Naive B cell (primary cell): ENCODE results near the gene PIKFYVE. TPM values are rescaled to one million over a fixed set of nuclear protein-coding genes. Genes with fewer than 3 reads are reported as not detected.
A peak's percentile ranks its signal among the peaks of the same experiment; 100 is the strongest.
"Not testable (repeated sequence)": the region's sequence is repeated elsewhere in the genome, so short reads cannot be mapped to it uniquely, and the experiment has no call there.

Source experiments
- ATAC-seq, 2 donors: fragments of 150-1000 bp; cut with Tn5 transposase; 2 replicates each; pipeline ENCODE4 v1.10.0; 2021; ENCODE audit warnings: low read depth in 2 of 2, mild to moderate bottlenecking in 2 of 2, moderate library complexity in 2 of 2
- DNase-seq: peaks from one replicate; pipeline ENCODE4 v3.0.0; 2022
- H3K27ac Mint-ChIP-seq, 6 donors: one replicate each; pipeline ENCODE4 v1.8.0; 2020 to 2022; ENCODE audit warnings: mild to moderate bottlenecking in 6 of 6, mixed read lengths in 6 of 6, moderate library complexity in 5 of 6, inconsistent platforms in 2 of 6
- H3K27me3 Mint-ChIP-seq, 3 donors: one replicate each; pipeline ENCODE4 v1.8.0; 2021 to 2022; ENCODE audit warnings: mixed read lengths in 3 of 3, mild to moderate bottlenecking in 1 of 3
- H3K36me3 Mint-ChIP-seq, 2 donors: one replicate each; pipeline ENCODE4 v1.8.0; 2020 to 2022; ENCODE audit warnings: mixed read lengths in 2 of 2, inconsistent platforms in 1 of 2, mild to moderate bottlenecking in 1 of 2
- H3K4me1 Mint-ChIP-seq, 3 donors: one replicate each; pipeline ENCODE4 v1.8.0; 2020 to 2022; ENCODE audit warnings: mixed read lengths in 3 of 3, inconsistent platforms in 1 of 3, mild to moderate bottlenecking in 1 of 3, moderate library complexity in 1 of 3
- H3K4me3 Mint-ChIP-seq, 8 donors: one replicate each; pipeline ENCODE4 v1.8.0; 2020 to 2022; ENCODE audit warnings: mild to moderate bottlenecking in 8 of 8, mixed read lengths in 8 of 8, moderate library complexity in 8 of 8, inconsistent platforms in 2 of 8
- H3K9me3 Mint-ChIP-seq, 7 donors: one replicate each; pipeline ENCODE4 v1.8.0; 2020 to 2022; ENCODE audit warnings: mixed read lengths in 7 of 7, mild to moderate bottlenecking in 5 of 7, inconsistent platforms in 2 of 7, moderate library complexity in 1 of 7
- polyA plus RNA-seq, 6 donors: library from polyadenylated mRNA; unstranded; fragments of 300-500 nt; fragmentation: Illumina TruSeq; gene quantifications; one replicate each; pipeline ENCODE4 v1.2.3, GENCODE V29; 2021; ENCODE audit warnings: low read depth in 6 of 6

The PIKFYVE gene
- 10 to 100 TPM in 5 of 6 donors, 1 to 10 TPM in 1; 3.6 to 16.8 (median 13.9) TPM for polyA plus RNA-seq

DNA sequence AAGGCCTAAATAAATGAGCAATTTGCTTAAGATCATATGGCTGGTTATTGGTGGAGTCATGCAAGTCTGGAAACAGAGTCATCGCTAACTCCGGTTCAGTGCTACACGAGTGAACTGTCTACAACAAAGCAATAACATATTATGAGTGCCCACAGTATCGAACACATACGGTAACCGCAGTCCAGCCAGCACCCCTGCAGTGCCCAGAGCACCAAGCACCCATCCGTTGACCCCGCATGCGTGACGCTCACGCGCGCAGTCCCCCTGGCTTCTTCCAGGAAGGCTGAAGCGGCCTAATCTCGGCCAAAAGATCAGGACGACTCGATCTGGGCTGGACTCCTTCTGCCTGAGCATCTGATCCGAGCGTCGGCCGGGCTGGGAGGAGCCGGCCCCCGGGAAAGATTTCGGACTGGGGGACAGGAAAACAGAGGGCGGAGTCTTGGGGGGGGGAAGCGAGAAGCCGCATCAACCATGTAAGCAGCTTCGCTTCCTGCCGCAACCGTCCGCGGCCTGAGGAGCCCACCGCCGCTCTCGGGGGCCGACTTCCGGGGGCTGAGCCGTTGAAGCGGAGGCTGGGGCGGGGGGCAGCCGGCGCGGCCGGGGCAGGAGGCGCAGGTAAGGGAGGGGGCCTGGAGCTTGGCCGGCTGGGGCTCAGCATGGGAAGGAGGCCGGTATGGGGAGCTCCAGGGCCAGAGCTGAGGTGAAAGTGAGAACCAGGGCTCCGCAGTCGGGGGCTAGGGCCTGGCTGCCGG is at the start of gene PIKFYVE:
PIKFYVE (plus strand) TSS at position 455 of the 752 bp plus-strand sequence. CDS start 5,265 bp downstream, outside the sequence.
- Mint-ChIP-seq H3K4me3 (peak within 1 kb of the TSS; percentile 92 to 99 (median 98)), H3K27me3 (no peaks in the 10 kb centered on the region), H3K9me3 (no peaks in the 10 kb centered on the region), H3K27ac (peak within 1 kb of the TSS; percentile 95 to 99 (median 99)), H3K36me3 (peaks cover 0 to under 1% of the 10 kb centered on the region in 2 donors), H3K4me1 (peaks cover 42 to 55% (median 52%) of the 10 kb centered on the region in 3 donors)
- ATAC-seq, result peak; percentile 82 to 84
- peak; percentile 94 for DNase-seq

DNA sequence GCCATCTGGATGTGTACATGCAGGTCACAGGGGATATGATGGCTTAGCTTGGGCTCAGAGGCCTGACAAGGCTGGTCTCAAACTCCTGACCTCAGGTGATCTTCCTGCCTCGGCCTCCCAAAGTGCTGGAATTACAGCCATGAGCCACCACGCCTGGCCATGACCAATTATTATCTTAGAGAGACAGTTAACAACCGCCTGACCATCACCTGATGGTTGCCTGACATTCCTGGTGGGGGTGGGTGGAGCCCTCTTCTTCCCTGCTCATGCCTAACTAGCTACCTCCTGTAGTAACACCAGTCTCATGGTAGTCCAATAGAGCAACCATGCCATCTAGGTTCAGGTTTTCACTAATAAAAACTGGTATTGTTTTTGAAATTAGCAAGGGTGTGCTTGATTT is 44.2 kb upstream of the PIKFYVE start:
- peaks cover 4 to 12% (median 8%) of the 10 kb centered on the region in 7 donors for H3K9me3 Mint-ChIP-seq

GRCh38 chr2:208222351-208222750 is 43.7 kb upstream of the PIKFYVE start:
- ATAC-seq, result no peak
- Mint-ChIP-seq H3K27ac (no peak overlapping the region), H3K36me3 (no peaks in the 10 kb centered on the region), H3K27me3 (peaks cover 0 to 10% (median 0%) of the 10 kb centered on the region in 3 donors), H3K4me1 (no peaks in the 10 kb centered on the region), H3K9me3 (peaks cover 4 to 12% (median 8%) of the 10 kb centered on the region in 7 donors), H3K4me3 (no peak overlapping the region)
- no peak for DNase-seq

More for the DNA sequence above, 44.2 kb upstream of the PIKFYVE start:
- not testable (repeated sequence) for H3K4me3 Mint-ChIP-seq, H3K4me1 Mint-ChIP-seq, ATAC-seq, H3K36me3 Mint-ChIP-seq, DNase-seq, H3K27ac Mint-ChIP-seq, H3K27me3 Mint-ChIP-seq

GRCh38 chr2:208224802-208225201 is 41.3 kb upstream of the PIKFYVE start:
- H3K4me3 Mint-ChIP-seq, result no peak overlapping the region
- H3K27ac Mint-ChIP-seq, result no peak overlapping the region
- H3K36me3 Mint-ChIP-seq, result no peaks in the 10 kb centered on the region
- no peak for DNase-seq
- no peak for ATAC-seq
- no peaks in the 10 kb centered on the region for H3K4me1 Mint-ChIP-seq
- peaks cover 0 to 5% (median 0%) of the 10 kb centered on the region in 3 donors for H3K27me3 Mint-ChIP-seq
- H3K9me3 Mint-ChIP-seq, result peaks cover 3 to 13% (median 8%) of the 10 kb centered on the region in 7 donors

DNA sequence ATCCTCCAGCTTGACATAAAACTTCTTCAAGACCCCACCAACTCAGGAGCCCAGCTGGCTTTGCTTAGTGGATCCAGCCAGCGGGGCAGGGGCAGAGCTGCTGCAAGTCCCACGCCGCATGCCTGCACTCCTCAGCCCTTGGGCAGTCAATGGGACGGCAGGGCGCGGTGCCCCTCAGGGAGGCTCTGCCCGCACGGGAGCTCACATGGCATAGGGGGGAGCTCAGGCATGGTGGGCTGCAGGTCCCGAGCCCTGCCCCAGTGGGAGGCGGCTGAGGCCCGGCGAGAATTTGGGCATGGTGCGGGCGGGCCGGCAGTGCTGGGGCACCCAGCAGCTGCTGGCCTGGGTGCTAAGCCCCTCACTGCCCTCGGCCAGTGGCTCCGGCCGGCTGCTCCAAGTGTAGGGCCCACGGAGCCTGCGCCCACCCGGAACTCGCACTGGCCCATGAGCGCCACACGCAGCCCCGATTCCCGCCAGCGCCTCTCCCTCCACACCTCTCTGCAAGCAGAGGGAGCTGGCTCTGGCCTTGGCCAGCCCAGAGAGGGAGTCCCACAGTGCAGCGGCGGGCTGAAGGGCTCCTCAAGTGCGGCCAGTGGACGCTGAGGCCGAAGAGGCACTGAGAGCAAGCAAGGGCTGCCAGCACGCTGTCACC is 38.3 kb upstream of the PIKFYVE start:
- no peak for DNase-seq

DNA sequence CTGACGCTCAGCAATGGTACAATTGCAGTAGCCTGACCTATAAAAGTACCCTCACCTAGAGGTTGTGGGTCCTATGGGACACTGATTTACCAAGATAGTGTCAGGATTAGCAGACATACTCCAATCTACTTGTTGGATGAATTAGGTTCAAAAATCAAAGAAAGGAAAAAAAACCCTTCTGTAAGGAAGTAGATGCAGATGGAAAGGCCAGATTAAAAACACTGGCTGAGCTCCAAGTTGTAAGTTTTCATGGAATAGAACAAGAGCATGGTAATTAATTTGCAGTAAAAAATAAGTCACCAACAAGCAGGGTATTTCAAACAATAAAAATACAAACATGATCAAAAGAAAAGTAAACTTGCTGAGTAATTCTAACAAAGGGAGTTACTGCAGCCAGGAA is 37.6 kb upstream of the PIKFYVE start:
- ATAC-seq (no peak), DNase-seq (no peak)
- H3K4me1 Mint-ChIP-seq, result no peaks in the 10 kb centered on the region
- no peaks in the 10 kb centered on the region for H3K27me3 Mint-ChIP-seq
- peaks cover 7 to 36% (median 14%) of the 10 kb centered on the region in 7 donors for H3K9me3 Mint-ChIP-seq
- H3K4me3 Mint-ChIP-seq, result no peak overlapping the region
- H3K27ac Mint-ChIP-seq, result no peak overlapping the region
- H3K36me3 Mint-ChIP-seq, result peaks cover 10% of the 10 kb centered on the region in 2 donors

More for the DNA sequence above, 38.3 kb upstream of the PIKFYVE start:
- Mint-ChIP-seq H3K4me1 (no peaks in the 10 kb centered on the region), H3K9me3 (peaks cover 7 to 33% (median 14%) of the 10 kb centered on the region in 7 donors), H3K27me3 (no peaks in the 10 kb centered on the region), H3K27ac (no peak overlapping the region), H3K36me3 (peaks cover 10% of the 10 kb centered on the region in 2 donors), H3K4me3 (no peak overlapping the region)
- ATAC-seq, result no peak

DNA sequence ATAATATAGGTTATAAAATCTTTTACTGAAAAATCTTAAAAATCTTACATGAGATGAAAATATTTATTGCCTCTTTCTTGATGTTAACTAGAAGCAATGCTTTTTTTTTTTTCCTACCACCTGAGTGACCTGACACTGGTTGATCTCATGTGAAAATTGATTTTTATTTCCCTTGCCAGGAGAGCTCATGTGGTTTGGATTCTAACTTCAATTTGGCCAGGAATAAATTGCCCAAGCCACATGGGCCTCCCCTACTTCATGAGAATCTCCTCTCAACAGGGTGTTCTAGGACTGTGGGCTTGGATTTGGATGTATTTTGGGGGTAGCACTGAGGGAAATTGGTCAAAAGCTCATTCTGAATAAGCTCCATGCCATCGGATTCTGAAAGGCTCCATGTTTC is 31.3 kb upstream of the PIKFYVE start:
- H3K27me3 Mint-ChIP-seq, result no peaks in the 10 kb centered on the region
- peaks cover 37 to 48% of the 10 kb centered on the region in 2 donors for H3K36me3 Mint-ChIP-seq
- no peaks in the 10 kb centered on the region for H3K4me1 Mint-ChIP-seq
- H3K27ac Mint-ChIP-seq, result no peak overlapping the region
- no peak for DNase-seq
- H3K9me3 Mint-ChIP-seq, result peaks cover 12 to 37% (median 16%) of the 10 kb centered on the region in 7 donors
- no peak for ATAC-seq
- no peak overlapping the region for H3K4me3 Mint-ChIP-seq

DNA sequence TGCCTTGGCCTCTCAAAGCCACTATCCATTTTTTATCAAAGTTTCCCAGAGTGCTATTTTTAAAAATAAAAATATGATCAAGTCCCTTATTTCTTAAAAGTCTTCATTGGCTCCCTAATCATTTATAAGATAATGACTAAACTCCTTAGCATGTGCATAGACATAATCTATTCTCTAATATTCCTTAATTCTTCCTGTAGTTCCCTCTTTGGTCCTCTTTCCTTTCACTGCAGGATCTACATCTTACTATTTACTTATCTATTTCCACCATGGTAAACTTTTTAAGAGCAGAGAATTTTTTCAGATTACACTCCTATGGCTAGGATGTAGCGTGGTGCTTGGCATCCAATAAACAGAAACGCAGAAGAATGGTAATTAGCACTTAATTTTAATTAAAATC is 30.2 kb upstream of the PIKFYVE start:
- peak overlapping the region in 1 of 6 donors; percentile 43 for H3K27ac Mint-ChIP-seq
- H3K4me3 Mint-ChIP-seq, result no peak overlapping the region
- peaks cover 12 to 29% (median 16%) of the 10 kb centered on the region in 7 donors for H3K9me3 Mint-ChIP-seq
- DNase-seq (no peak), ATAC-seq (no peak)
- H3K4me1 Mint-ChIP-seq, result no peaks in the 10 kb centered on the region
- no peaks in the 10 kb centered on the region for H3K27me3 Mint-ChIP-seq
- peaks cover 39 to 56% of the 10 kb centered on the region in 2 donors for H3K36me3 Mint-ChIP-seq

GRCh38 chr2:208239770-208240493 is 26.1 kb upstream of the PIKFYVE start:
- no peaks in the 10 kb centered on the region for H3K27me3 Mint-ChIP-seq
- ATAC-seq, result no peak
- H3K27ac Mint-ChIP-seq, result peak overlapping the region in 3 of 6 donors; percentile 35 to 69 (median 59)
- H3K4me1 Mint-ChIP-seq, result no peaks in the 10 kb centered on the region
- no peak for DNase-seq
- peaks cover 37 to 61% of the 10 kb centered on the region in 2 donors for H3K36me3 Mint-ChIP-seq
- peaks cover 0 to 7% (median 4%) of the 10 kb centered on the region in 7 donors for H3K9me3 Mint-ChIP-seq
- H3K4me3 Mint-ChIP-seq, result peak overlapping the region in 1 of 8 donors; percentile 27

DNA sequence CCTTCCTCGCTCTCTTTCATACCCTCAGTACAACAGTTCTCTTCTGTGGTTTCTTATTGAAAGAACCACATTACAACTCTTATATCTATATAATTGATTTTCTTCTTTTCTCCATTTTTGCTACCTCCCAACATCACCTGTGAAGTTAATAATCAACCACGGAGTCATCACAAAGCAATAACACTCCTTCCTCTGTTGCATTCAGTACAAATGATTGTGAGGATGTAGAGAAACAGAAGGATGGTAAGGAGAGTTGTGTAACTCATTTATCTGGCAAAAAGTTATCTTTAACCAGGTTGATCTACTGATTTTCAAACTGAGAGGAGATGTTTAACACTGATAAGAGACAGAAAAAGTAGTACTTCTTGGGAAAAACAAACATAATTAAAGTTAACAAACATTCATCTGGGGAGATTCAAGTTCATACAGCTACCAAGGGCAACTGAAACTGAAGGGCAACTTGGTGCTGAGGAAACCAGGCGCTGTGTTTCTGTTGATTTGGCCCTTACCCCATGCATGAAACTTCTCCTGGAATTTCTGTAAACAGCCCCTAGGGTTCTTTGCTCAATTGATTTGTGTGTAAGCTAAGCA is 25.3 kb upstream of the PIKFYVE start:
- Mint-ChIP-seq H3K4me3 (no peak overlapping the region), H3K27me3 (no peaks in the 10 kb centered on the region), H3K4me1 (no peaks in the 10 kb centered on the region), H3K36me3 (peaks cover 30 to 55% of the 10 kb centered on the region in 2 donors), H3K9me3 (peaks cover 0 to 4% (median 0%) of the 10 kb centered on the region in 7 donors), H3K27ac (no peak overlapping the region)
- DNase-seq (no peak), ATAC-seq (no peak)

- no peaks in the 10 kb centered on the region for H3K27me3 Mint-ChIP-seq
- no peak for ATAC-seq
- no peaks in the 10 kb centered on the region for H3K9me3 Mint-ChIP-seq
- no peak overlapping the region for H3K27ac Mint-ChIP-seq
- peaks cover 0 to 8% (median 5%) of the 10 kb centered on the region in 3 donors for H3K4me1 Mint-ChIP-seq
- DNase-seq, result no peak
- no peak overlapping the region for H3K4me3 Mint-ChIP-seq
- H3K36me3 Mint-ChIP-seq, result peaks cover 14 to 48% of the 10 kb centered on the region in 2 donors
Observed at GRCh38 chr2:208244422-208244821, 21.6 kb upstream of the PIKFYVE start.

GRCh38 chr2:208245746-208246145 is 20.3 kb upstream of the PIKFYVE start:
- no peaks in the 10 kb centered on the region for H3K27me3 Mint-ChIP-seq
- no peak overlapping the region for H3K4me3 Mint-ChIP-seq
- DNase-seq (no peak), ATAC-seq (no peak)
- H3K9me3 Mint-ChIP-seq, result no peaks in the 10 kb centered on the region
- H3K36me3 Mint-ChIP-seq, result peaks cover 8 to 44% of the 10 kb centered on the region in 2 donors
- H3K4me1 Mint-ChIP-seq, result peaks cover 0 to 20% (median 18%) of the 10 kb centered on the region in 3 donors
- H3K27ac Mint-ChIP-seq, result peak overlapping the region in 2 of 6 donors; percentile 6 to 47

- no peaks in the 10 kb centered on the region for H3K9me3 Mint-ChIP-seq
- no peaks in the 10 kb centered on the region for H3K27me3 Mint-ChIP-seq
- DNase-seq (no peak), ATAC-seq (no peak)
- no peak overlapping the region for H3K4me3 Mint-ChIP-seq
- H3K27ac Mint-ChIP-seq, result no peak overlapping the region
- H3K36me3 Mint-ChIP-seq, result peaks cover 8 to 36% of the 10 kb centered on the region in 2 donors
- H3K4me1 Mint-ChIP-seq, result peaks cover 19 to 48% (median 39%) of the 10 kb centered on the region in 3 donors
Observed at GRCh38 chr2:208248601-208249000, 17.5 kb upstream of the PIKFYVE start.
